GM23338 (cell line): ENCODE results near the gene CGRRF1. TPM values are rescaled to one million over a fixed set of nuclear protein-coding genes. Genes with fewer than 3 reads are reported as not detected.

Experiments
- ATAC-seq: fragments of 200-7000 bp; cut with Tn5 transposase; 3 replicates; pipeline ENCODE4 v1.9.1; 2020
- DNase-seq: peaks from one replicate; pipeline ENCODE4 v3.0.0-alpha.2; 2015; ENCODE audit warnings: low spot score
- H2AFZ ChIP-seq: fragments of 200-600 bp; sonication (generic); 2 replicates; pipeline ENCODE4 v1.8.0; 2016; ENCODE audit warnings: antibody characterized with exemption, mild to moderate bottlenecking, moderate library complexity
- H3F3A ChIP-seq: fragments of 200-600 bp; sonication (generic); replicated peaks from 2 replicates; pipeline ENCODE4 v1.8.0; 2017; ENCODE audit warnings: antibody characterized with exemption, mixed run types, low read depth
- H3K27ac ChIP-seq: fragments of 200-600 bp; sonication (generic); 2 replicates; pipeline ENCODE4 v1.6.1; 2016; ENCODE audit warnings: low read depth
- H3K27me3 ChIP-seq: fragments of 200-600 bp; sonication (generic); 2 replicates; pipeline ENCODE4 v1.8.0; 2016; ENCODE audit warnings: mild to moderate bottlenecking, mixed run types, moderate library complexity; ENCODE audit not compliant: insufficient read depth
- H3K36me3 ChIP-seq: fragments of 200-600 bp; sonication (generic); 2 replicates; pipeline ENCODE4 v1.8.0; 2016; ENCODE audit warnings: mild to moderate bottlenecking; ENCODE audit not compliant: insufficient read depth
- H3K4me1 ChIP-seq: fragments of 200-600 bp; sonication (generic); 2 replicates; pipeline ENCODE4 v1.8.0; 2016; ENCODE audit warnings: mild to moderate bottlenecking, moderate library complexity; ENCODE audit not compliant: insufficient read depth
- H3K4me2 ChIP-seq: fragments of 200-600 bp; sonication (generic); 2 replicates; pipeline ENCODE4 v1.7.1; 2017; ENCODE audit warnings: mixed run types
- H3K4me3 ChIP-seq: fragments of 200-600 bp; sonication (generic); 2 replicates; pipeline ENCODE4 v1.6.1; 2016; ENCODE audit warnings: mixed run types
- H3K79me2 ChIP-seq: fragments of 200-600 bp; sonication (generic); replicated peaks from 2 replicates; pipeline ENCODE4 v1.8.0; 2017; ENCODE audit warnings: mild to moderate bottlenecking; ENCODE audit not compliant: insufficient read depth
- H3K9me2 ChIP-seq: fragments of 200-600 bp; sonication (generic); 2 replicates; pipeline ENCODE4 v1.8.0; 2017; ENCODE audit not compliant: insufficient read depth
- H4K20me1 ChIP-seq: fragments of 200-600 bp; sonication (generic); replicated peaks from 2 replicates; pipeline ENCODE4 v1.8.0; 2017; ENCODE audit warnings: mild to moderate bottlenecking; ENCODE audit not compliant: insufficient read depth
- H3K27ac Mint-ChIP-seq: 2 replicates; pipeline ENCODE4 v1.8.0; 2020; ENCODE audit warnings: inconsistent platforms, mild to moderate bottlenecking, moderate library complexity, mixed read lengths
- H3K27me3 Mint-ChIP-seq: 3 replicates; pipeline ENCODE4 v1.8.0; 2022; ENCODE audit warnings: low read depth, mild to moderate bottlenecking, moderate library complexity, mixed read lengths, inconsistent platforms; ENCODE audit not compliant: insufficient read depth, poor library complexity
- H3K36me3 Mint-ChIP-seq: 3 replicates; pipeline ENCODE4 v1.8.0; 2021; ENCODE audit warnings: low read depth, mild to moderate bottlenecking, inconsistent platforms, moderate library complexity, mixed read lengths
- H3K4me1 Mint-ChIP-seq: 3 replicates; pipeline ENCODE4 v1.8.0; 2020; ENCODE audit warnings: mild to moderate bottlenecking, inconsistent platforms, mixed read lengths
- H3K4me3 Mint-ChIP-seq: 3 replicates; pipeline ENCODE4 v1.8.0; 2021; ENCODE audit warnings: moderate library complexity, mild to moderate bottlenecking, inconsistent platforms, mixed read lengths
- H3K9me3 Mint-ChIP-seq: 3 replicates; pipeline ENCODE4 v1.8.0; 2020; ENCODE audit warnings: moderate library complexity, mild to moderate bottlenecking, inconsistent platforms, mixed read lengths
- CREB1 ChIP-seq: fragments of 250-450 bp; sonication (Bioruptor Pico); IDR thresholded peaks from 2 replicates; pipeline ENCODE4 v1.5.0; 2020; ENCODE audit warnings: low read depth, mild to moderate bottlenecking, moderate library complexity
- CTCF ChIP-seq, 2 experiments: fragments of 200-600 bp in 1 of 2; sonication (generic) in 1 of 2; conservative IDR thresholded peaks; 2 replicates each; pipeline versions ENCODE4 v1.5.1 to v1.6.1; 2016 to 2017; ENCODE audit warnings: antibody characterized with exemption in 2 of 2, low read depth in 2 of 2, mild to moderate bottlenecking in 2 of 2, moderate library complexity in 1 of 2
- ETS1 ChIP-seq: IDR thresholded peaks from 2 replicates; pipeline ENCODE4 v1.6.1; 2016; ENCODE audit warnings: antibody characterized with exemption
- EZH2 ChIP-seq: fragments of 200-600 bp; sonication (generic); IDR thresholded peaks from one replicate; pipeline ENCODE4 v1.8.0; 2017; ENCODE audit warnings: antibody characterized with exemption, mild to moderate bottlenecking, low read depth; ENCODE audit not compliant: unreplicated experiment
- EZH2phosphoT487 ChIP-seq: fragments of 200-600 bp; sonication (generic); IDR thresholded peaks from one replicate; pipeline ENCODE4 v1.8.1; 2018; ENCODE audit warnings: antibody characterized with exemption; ENCODE audit not compliant: unreplicated experiment
- JUNB ChIP-seq: IDR thresholded peaks from one replicate; pipeline ENCODE4 v1.6.1; 2016; ENCODE audit warnings: antibody characterized with exemption; ENCODE audit not compliant: unreplicated experiment
- NANOG ChIP-seq: IDR thresholded peaks from 2 replicates; pipeline ENCODE4 v1.6.1; 2016; ENCODE audit warnings: antibody characterized with exemption, borderline replicate concordance
- POLR2AphosphoS5 ChIP-seq: IDR thresholded peaks from 2 replicates; pipeline ENCODE4 v1.6.1; 2016; ENCODE audit warnings: antibody characterized with exemption, low read depth
- REST ChIP-seq: IDR thresholded peaks from one replicate; pipeline ENCODE4 v1.6.1; 2018; ENCODE audit warnings: antibody characterized with exemption; ENCODE audit not compliant: unreplicated experiment
- STAT1 ChIP-seq: IDR thresholded peaks from one replicate; pipeline ENCODE4 v1.6.1; 2016; ENCODE audit warnings: antibody characterized with exemption; ENCODE audit not compliant: unreplicated experiment
- ZNF114 ChIP-seq: fragments of 250-450 bp; sonication (Bioruptor Pico); IDR thresholded peaks from 2 replicates; pipeline ENCODE4 v1.5.0; 2020; ENCODE audit warnings: mild to moderate bottlenecking, moderate library complexity
- ZNF331 ChIP-seq: fragments of 250-450 bp; sonication (Bioruptor Pico); IDR thresholded peaks from 2 replicates; pipeline ENCODE4 v1.5.0; 2020; ENCODE audit warnings: low read depth, mild to moderate bottlenecking, moderate library complexity
- ZNF462 ChIP-seq: fragments of 250-450 bp; sonication (Bioruptor Pico); IDR thresholded peaks from 2 replicates; pipeline ENCODE4 v1.5.0; 2020; ENCODE audit warnings: mild to moderate bottlenecking, moderate library complexity
- polyA plus RNA-seq: library from polyadenylated mRNA; unstranded; fragments of >200 nt; fragmentation: Nextera tagmentation; extraction: Ambion mirVana; gene quantifications from 2 replicates; pipeline ENCODE4 v1.2.1, GENCODE V29; 2016
- total RNA-seq: library from RNA; depleted of rRNA; stranded (reverse); fragments of >200 nt; shearing (Covaris generic); gene quantifications from 2 replicates; pipeline ENCODE4 v1.2.3, GENCODE V29; 2014

Gene CGRRF1
- total and polyA plus RNA-seq, 2 experiments from 2014 or later: 18.8 to 28.3 TPM

GRCh38 chr14:54483073-54483745 is 26.5 kb upstream of the CGRRF1 start:
- no peaks in the 10 kb centered on the region for H3F3A ChIP-seq
- TF ChIP-seq STAT1 (no peak), CTCF (conservative IDR thresholded peaks at IDR 0.05; ENCODE audit: low read depth in 2 of 2) (no peak), REST (no peak), POLR2AphosphoS5 (no peak), ETS1 (no peak), ZNF331 (CRISPR knock-in tag) (no peak), ZNF114 (CRISPR knock-in tag) (no peak), EZH2 (no peak), NANOG (no peak), JUNB (no peak), ZNF462 (no peak), CREB1 (CRISPR knock-in tag) (no peak), EZH2phosphoT487 (no peak)
- DNase-seq (no peak), ATAC-seq (no peak)
- peaks cover 8% of the 10 kb centered on the region; the same call in 1 of the 2 replicates for H3K4me1 ChIP-seq
- no peak overlapping the region for H3K27ac ChIP-seq
- no peaks in the 10 kb centered on the region; the same call in 2 of the 3 replicates for H3K9me3 Mint-ChIP-seq
- H3K4me2 ChIP-seq: no peak overlapping the region
- no peaks in the 10 kb centered on the region for H3K9me2 ChIP-seq
- H2AFZ ChIP-seq: no peak overlapping the region
- no peaks in the 10 kb centered on the region for H3K27me3 ChIP-seq
- peaks cover 19% of the 10 kb centered on the region for H3K36me3 Mint-ChIP-seq
- H3K27ac Mint-ChIP-seq: no peak overlapping the region
- peaks cover 17% of the 10 kb centered on the region for H3K4me1 Mint-ChIP-seq
- H3K27me3 Mint-ChIP-seq: peaks cover 11% of the 10 kb centered on the region
- peaks cover 68% of the 10 kb centered on the region for H3K79me2 ChIP-seq
- peaks cover 7% of the 10 kb centered on the region for H3K36me3 ChIP-seq
- no peak overlapping the region for H3K4me3 Mint-ChIP-seq
- peaks cover 11% of the 10 kb centered on the region for H4K20me1 ChIP-seq
- no peak overlapping the region for H3K4me3 ChIP-seq
